Hepatocyte (in vitro differentiated cells): ENCODE data around the gene ZNF746. TPM values are rescaled to one million over a fixed set of nuclear protein-coding genes. Genes with fewer than 3 reads are reported as not detected.

ENCODE experiments used
- DNase-seq: peaks from one replicate; pipeline ENCODE4 v3.0.0-alpha.2; 2016; ENCODE audit warnings: low spot score
- H2AFZ ChIP-seq: fragments of 200-600 bp; sonication (generic); 2 replicates; pipeline ENCODE4 v1.6.0; 2016; ENCODE audit warnings: antibody characterized with exemption, mild to moderate bottlenecking
- H3K27ac ChIP-seq: fragments of 200-600 bp; sonication (generic); 2 replicates; pipeline ENCODE4 v1.5.1; 2016; ENCODE audit warnings: mild to moderate bottlenecking
- H3K27me3 ChIP-seq: fragments of 200-600 bp; sonication (generic); 2 replicates; pipeline ENCODE4 v1.6.1; 2016
- H3K36me3 ChIP-seq: fragments of 200-600 bp; sonication (generic); replicated peaks from 2 replicates; pipeline ENCODE4 v1.5.1; 2016; ENCODE audit warnings: low read depth; ENCODE audit not compliant: insufficient read depth
- H3K4me1 ChIP-seq: fragments of 200-600 bp; sonication (generic); 2 replicates; pipeline ENCODE4 v1.5.1; 2016; ENCODE audit warnings: mild to moderate bottlenecking, moderate library complexity; ENCODE audit not compliant: insufficient read depth
- H3K4me2 ChIP-seq: fragments of 200-600 bp; sonication (generic); 2 replicates; pipeline ENCODE4 v1.6.0; 2016
- H3K4me3 ChIP-seq: fragments of 200-600 bp; sonication (generic); 2 replicates; pipeline ENCODE4 v1.5.1; 2016; ENCODE audit warnings: mild to moderate bottlenecking
- H3K79me2 ChIP-seq: fragments of 200-600 bp; sonication (generic); 2 replicates; pipeline ENCODE4 v1.6.0; 2017; ENCODE audit warnings: mild to moderate bottlenecking
- H3K9me2 ChIP-seq: fragments of 200-600 bp; sonication (generic); replicated peaks from 2 replicates; pipeline ENCODE4 v1.6.0; 2017; ENCODE audit warnings: mild to moderate bottlenecking; ENCODE audit not compliant: insufficient read depth
- H3K9me3 ChIP-seq: fragments of 200-600 bp; sonication (generic); 2 replicates; pipeline ENCODE4 v1.5.1; 2016; ENCODE audit warnings: low read depth, mild to moderate bottlenecking
- H4K20me1 ChIP-seq: fragments of 200-600 bp; sonication (generic); 2 replicates; pipeline ENCODE4 v1.6.0; 2016; ENCODE audit warnings: mild to moderate bottlenecking; ENCODE audit not compliant: insufficient read depth, poor library complexity, severe bottlenecking
- EZH2 ChIP-seq: fragments of 200-600 bp; sonication (generic); IDR thresholded peaks from 2 replicates; pipeline ENCODE4 v1.6.1; 2016; ENCODE audit warnings: antibody characterized with exemption, mild to moderate bottlenecking, borderline replicate concordance
- EZH2phosphoT487 ChIP-seq: fragments of 200-600 bp; sonication (generic); IDR thresholded peaks from one replicate; pipeline ENCODE4 v1.6.1; 2018; ENCODE audit warnings: antibody characterized with exemption, mild to moderate bottlenecking, low read depth, moderate library complexity; ENCODE audit not compliant: unreplicated experiment, severe bottlenecking
- WGBS: methylation state at CpG from one replicate; pipeline ENCODE4 v1.1.6; 2016; ENCODE audit warnings: low lambda C conversion rate; ENCODE audit errors: missing lambda C conversion rate; 5-methylcytosine and 5-hydroxymethylcytosine counted together
- polyA plus RNA-seq: library from polyadenylated mRNA; unstranded; fragments of >200 nt; fragmentation: Nextera tagmentation; extraction: Ambion mirVana; gene quantifications from 2 replicates; pipeline ENCODE4 v1.2.1, GENCODE V29; 2016
- total RNA-seq: library from RNA; depleted of rRNA; stranded (reverse); fragments of >200 nt; gene quantifications from 2 replicates; pipeline ENCODE4 v1.2.3, GENCODE V29; 2014
- TF ChIP-seq, protein P1 (sequence below): fragments of 200-600 bp; sonication (generic); IDR thresholded peaks from 2 replicates; pipeline ENCODE4 v1.5.1; 2016; ENCODE audit warnings: antibody characterized with exemption, mild to moderate bottlenecking; ENCODE audit not compliant: poor library complexity

The ZNF746 gene
- total and polyA plus RNA-seq, 2 experiments from 2014 or later = 12.2 to 15.6 TPM

DNA sequence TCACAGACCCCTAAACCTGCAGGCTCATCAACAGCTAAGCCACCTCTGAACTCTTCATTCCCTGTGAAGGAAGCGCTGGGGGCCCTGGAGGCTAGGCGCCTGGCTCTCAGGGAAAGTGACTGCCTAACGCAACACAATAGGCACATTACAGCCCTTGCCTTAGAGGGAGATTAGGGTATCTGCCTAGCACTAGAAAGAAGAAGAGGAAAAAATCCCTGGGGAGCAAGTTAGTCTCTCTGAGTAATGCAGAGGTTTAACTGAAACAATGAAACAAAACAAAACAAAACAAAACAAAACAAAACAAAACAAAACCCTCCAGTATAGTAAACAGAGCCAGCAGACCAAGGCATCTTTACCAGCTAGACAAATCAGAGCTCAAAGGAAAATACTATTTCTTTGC lies 39.4 kb downstream of the ZNF746 start:
- peak overlapping the region; percentile 84 for H3K4me2 ChIP-seq
- no peak overlapping the region for H2AFZ ChIP-seq
- no peaks in the 10 kb centered on the region for H3K36me3 ChIP-seq
- 87% methylated on average over 3 of the region's 3 CpGs for WGBS
- H3K9me2 ChIP-seq = no peaks in the 10 kb centered on the region
- no peaks in the 10 kb centered on the region for H3K9me3 ChIP-seq
- no peak for TF ChIP-seq EZH2phosphoT487
- no peak for TF ChIP-seq EZH2
- H4K20me1 ChIP-seq = peaks cover 6% of the 10 kb centered on the region
- peaks cover 35% of the 10 kb centered on the region for H3K79me2 ChIP-seq
- H3K4me1 ChIP-seq = peaks cover 10% of the 10 kb centered on the region
- no peak overlapping the region for H3K4me3 ChIP-seq
- no peak overlapping the region for H3K27ac ChIP-seq
- no peaks in the 10 kb centered on the region for H3K27me3 ChIP-seq
- DNase-seq = no peak

DNA sequence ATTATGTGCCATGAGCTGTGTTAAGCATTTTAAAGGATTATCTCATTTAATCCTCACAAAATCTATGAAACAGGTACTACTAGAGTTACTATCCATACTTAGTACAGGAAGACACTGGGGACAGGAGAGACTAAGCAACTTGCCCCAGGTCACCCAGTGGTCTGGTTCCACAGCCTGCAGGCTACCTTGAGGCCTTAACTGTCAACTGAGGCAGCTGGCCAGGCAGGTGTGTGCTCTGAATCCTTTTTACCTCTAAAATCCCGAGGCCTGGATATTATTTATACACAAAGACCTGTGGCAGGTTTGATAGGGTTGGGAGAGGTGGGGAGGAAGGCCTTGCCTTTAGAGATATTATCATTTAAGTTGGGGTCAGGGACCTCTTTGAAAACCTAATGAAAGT lies 39.8 kb downstream of the ZNF746 start:
- Histone ChIP-seq H3K79me2 (peaks cover 35% of the 10 kb centered on the region), H3K4me3 (no peak overlapping the region), H3K36me3 (no peaks in the 10 kb centered on the region), H3K9me3 (no peaks in the 10 kb centered on the region), H2AFZ (no peak overlapping the region), H4K20me1 (peaks cover 6% of the 10 kb centered on the region), H3K27ac (no peak overlapping the region), H3K27me3 (no peaks in the 10 kb centered on the region), H3K4me2 (no peak overlapping the region), H3K9me2 (no peaks in the 10 kb centered on the region), H3K4me1 (peaks cover 10% of the 10 kb centered on the region)
- WGBS = 90% methylated on average over 1 of the region's 1 CpG
- DNase-seq = no peak
- TF ChIP-seq, protein P1, sequence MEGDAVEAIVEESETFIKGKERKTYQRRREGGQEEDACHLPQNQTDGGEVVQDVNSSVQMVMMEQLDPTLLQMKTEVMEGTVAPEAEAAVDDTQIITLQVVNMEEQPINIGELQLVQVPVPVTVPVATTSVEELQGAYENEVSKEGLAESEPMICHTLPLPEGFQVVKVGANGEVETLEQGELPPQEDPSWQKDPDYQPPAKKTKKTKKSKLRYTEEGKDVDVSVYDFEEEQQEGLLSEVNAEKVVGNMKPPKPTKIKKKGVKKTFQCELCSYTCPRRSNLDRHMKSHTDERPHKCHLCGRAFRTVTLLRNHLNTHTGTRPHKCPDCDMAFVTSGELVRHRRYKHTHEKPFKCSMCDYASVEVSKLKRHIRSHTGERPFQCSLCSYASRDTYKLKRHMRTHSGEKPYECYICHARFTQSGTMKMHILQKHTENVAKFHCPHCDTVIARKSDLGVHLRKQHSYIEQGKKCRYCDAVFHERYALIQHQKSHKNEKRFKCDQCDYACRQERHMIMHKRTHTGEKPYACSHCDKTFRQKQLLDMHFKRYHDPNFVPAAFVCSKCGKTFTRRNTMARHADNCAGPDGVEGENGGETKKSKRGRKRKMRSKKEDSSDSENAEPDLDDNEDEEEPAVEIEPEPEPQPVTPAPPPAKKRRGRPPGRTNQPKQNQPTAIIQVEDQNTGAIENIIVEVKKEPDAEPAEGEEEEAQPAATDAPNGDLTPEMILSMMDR = no peak
- TF ChIP-seq EZH2 (no peak), EZH2phosphoT487 (no peak)

DNA sequence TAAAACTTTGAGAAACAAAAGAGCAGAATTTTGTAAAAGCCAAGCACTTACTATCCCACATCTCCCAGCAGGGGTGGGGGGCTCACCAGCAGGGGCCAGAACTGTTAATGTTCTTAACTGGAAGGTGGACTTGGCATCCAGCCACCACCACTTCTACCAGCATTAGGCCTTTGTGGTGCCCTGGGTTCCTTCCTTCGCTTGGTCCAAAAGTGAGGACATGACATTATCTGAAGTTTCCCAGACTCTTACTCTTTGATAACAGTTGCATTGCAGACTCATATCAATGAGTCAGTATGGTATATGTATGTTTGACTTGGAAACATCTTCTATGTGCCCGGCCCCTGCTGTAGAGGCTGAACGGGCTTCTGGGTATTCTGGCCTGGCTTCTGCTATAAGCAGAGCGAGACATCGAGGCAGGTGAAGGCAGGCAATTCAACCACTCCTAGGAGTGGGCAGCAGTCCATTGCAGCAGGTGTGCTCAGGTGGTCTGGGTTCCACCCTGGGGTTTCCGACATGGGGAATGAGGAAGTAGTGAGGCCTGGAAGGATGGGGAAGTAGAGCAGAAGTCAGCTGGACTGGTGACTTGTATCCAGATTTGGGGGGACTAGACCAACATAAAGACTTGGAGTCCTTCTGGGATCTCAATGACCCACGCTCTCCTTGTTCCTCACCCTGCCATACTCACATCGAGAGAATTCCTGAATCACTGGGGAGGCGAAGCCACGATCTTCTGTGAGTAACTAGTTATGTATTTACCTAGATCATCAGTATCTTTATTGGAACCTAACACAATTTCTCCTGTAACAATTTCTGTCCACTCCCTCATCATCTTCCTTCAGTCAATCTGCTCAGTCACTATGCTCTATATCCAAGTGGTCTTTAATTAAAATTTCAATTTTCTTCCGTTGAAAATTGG lies 40.8 kb downstream of the ZNF746 start:
- Histone ChIP-seq H3K36me3 (no peaks in the 10 kb centered on the region), H3K9me2 (no peaks in the 10 kb centered on the region), H3K4me1 (peaks cover 10% of the 10 kb centered on the region), H3K4me3 (no peak overlapping the region), H3K9me3 (no peaks in the 10 kb centered on the region), H2AFZ (no peak overlapping the region), H3K27me3 (no peaks in the 10 kb centered on the region), H3K79me2 (peaks cover 35% of the 10 kb centered on the region), H3K4me2 (no peak overlapping the region), H4K20me1 (peaks cover 6% of the 10 kb centered on the region), H3K27ac (no peak overlapping the region)
- 96% methylated on average over 11 of the region's 11 CpGs for WGBS
- no peak for DNase-seq
- TF ChIP-seq, protein P1 = no peak
- TF ChIP-seq EZH2phosphoT487 (no peak), EZH2 (no peak)
